GM19035 (cell line): ENCODE measurements around the gene LRRC70.

Experiments
- ATAC-seq: cut with Tn5 transposase; IDR thresholded peaks from one replicate; pipeline ENCODE4 v1.9.1; 2021; ENCODE audit not compliant: unreplicated experiment

The LRRC70 gene

GRCh38 chr5:62572918-62573514, 5.6 kb upstream of the LRRC70 start:
- ATAC-seq = no peak

- ATAC-seq = no peak
These were observed 4.0 kb upstream of the LRRC70 start for GRCh38 chr5:62574599-62574998.

- ATAC-seq = no peak
These were observed 3.6 kb upstream of the LRRC70 start for GRCh38 chr5:62575066-62575465.

GRCh38 chr5:62575489-62575888, 3.1 kb upstream of the LRRC70 start:
- no peak for ATAC-seq

- ATAC-seq = no peak
These were observed 1.9 kb upstream of the LRRC70 start for GRCh38 chr5:62576570-62577170.

DNA sequence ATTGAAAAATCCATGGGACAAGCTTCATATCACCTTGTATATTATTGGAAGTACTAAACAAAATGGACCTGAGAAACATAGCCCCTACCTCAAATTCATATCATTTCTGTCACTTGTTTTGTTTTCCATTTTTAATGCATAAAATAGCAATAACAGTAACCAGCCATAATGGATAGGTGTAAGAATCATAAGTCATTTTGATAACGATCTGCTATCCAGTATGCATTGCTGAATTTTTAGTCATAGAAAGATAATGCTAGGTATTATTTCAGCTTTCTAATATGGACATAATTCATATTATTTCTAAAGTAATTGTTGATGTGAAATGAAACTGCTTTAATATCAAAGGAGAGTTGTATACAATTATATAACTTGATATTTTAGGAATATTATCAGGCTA, 1.1 kb upstream of the LRRC70 start:
- ATAC-seq = no peak

GRCh38 chr5:62579761-62580160, 1.1 kb downstream of the LRRC70 start:
- ATAC-seq = no peak

GRCh38 chr5:62581836-62582597, 3.4 kb downstream of the LRRC70 start:
- ATAC-seq = no peak

GRCh38 chr5:62584391-62584790, 5.8 kb downstream of the LRRC70 start:
- no peak for ATAC-seq

DNA sequence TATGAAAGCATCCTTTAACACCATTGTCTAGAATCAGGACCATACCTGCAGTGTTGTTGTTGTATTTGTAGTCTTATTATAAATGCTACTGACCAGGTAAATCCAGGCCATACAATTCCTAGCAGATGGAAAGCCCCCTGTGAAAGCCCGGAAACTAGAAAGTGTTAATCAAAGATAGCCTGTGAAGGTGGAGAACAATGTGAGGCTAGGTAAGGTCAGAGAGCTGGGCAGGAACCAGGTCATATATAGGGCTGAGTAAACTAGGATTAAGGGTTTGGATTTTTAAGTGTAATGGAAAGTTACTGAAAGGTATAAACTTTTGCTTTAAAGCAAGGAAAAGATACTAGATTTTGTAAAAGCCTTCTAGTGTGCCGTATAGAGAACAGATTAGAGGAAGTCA, 6.7 kb downstream of the LRRC70 start:
- ATAC-seq = no peak

- no peak for ATAC-seq
These were observed 7.1 kb downstream of the LRRC70 start for GRCh38 chr5:62585751-62586150.

DNA sequence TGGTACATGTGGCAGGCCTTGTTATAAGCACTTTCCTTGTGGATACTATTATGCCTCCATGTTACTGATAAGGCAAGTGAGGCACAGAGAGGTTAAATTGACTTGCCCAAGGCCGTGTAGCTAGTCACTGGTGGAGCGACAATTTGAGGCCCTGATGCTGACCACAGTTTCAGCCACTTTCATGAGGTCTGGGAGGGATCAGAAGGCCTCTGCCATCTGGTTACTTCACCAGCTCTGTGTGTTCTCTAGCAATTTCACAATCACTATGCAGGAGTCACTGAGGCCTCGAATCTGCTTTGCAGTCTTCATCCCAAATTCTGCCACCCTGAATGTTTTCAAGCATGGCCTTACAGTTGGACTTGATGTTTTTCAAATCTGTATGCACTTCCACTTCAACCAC, 9.1 kb downstream of the LRRC70 start:
- no peak for ATAC-seq

DNA sequence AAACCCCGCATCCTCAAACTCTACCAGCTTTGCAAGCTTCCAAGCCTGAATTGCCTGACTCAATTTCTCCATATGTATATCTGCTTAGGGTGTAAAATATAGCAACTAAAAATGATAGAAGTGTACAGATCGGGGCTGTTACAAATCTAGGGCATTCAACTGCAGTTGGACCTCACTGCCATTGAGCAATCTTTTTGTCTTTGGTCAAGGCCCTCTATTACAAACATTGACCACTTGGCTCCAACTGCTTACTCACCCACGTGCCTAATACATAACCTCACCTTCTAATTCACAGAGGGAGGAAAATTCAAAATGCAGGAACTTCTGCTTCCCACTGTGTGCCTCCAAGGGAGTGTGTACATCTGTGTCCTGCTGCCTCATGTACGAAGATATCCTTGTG, 10.0 kb downstream of the LRRC70 start:
- ATAC-seq = no peak

DNA sequence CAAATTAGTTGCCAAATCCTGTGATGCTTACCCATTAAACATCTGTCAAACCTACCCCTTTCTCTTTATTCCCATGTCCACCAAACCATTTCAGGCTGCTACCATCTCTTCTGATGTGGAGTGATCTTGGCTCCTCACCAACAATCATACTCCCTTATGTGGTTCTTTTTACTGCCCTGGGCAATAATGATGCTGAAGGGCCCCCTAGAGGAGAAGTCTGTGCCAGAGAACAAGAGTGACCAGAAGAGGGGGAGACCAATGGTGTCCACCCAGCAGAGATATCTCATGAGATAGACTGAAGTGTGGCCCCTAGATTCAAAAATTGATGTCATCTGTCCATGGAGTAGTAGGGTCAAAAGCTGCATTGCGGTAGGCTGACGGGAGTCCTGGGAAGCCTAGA, 10.9 kb downstream of the LRRC70 start:
- ATAC-seq = no peak

GRCh38 chr5:62590387-62590786, 11.8 kb downstream of the LRRC70 start:
- ATAC-seq = no peak

DNA sequence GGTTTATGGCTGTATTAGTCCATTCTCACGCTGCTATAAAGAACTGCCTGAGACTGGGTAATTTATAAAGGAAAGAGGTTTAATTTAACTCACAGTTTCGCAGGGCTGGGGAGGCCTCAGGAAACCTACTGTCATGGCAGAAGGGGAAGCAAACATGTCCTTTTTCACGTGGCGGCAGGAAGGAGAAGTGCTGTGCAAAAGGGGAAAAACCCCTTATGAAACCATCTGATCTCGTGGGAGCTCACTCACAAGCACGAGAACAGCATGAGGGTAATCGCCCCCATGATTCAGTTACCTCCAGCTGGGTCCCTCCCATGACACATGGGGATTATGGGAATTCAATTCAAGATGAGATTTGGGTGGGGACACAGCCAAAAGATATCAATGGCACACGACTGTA, 13.9 kb downstream of the LRRC70 start:
- no peak for ATAC-seq

DNA sequence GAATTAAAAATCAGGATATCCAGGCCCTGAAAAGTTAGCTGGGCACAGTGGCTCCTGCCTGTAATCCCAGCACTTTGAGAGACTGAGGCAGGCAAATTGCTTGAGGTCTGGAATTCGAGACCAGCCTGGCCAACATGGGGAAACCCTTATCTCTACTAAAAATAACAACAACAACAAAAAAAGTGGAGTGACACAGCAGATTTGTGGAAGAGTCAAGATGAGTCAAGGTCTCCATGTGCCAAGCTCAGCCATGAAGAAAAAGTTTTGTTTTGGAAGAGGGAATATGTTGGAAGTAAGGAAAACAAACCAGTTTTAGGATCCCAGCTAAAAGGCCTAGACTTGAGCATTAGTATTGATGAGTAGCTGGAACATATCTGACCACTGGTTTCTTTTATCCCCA, 14.7 kb downstream of the LRRC70 start:
- no peak for ATAC-seq

DNA sequence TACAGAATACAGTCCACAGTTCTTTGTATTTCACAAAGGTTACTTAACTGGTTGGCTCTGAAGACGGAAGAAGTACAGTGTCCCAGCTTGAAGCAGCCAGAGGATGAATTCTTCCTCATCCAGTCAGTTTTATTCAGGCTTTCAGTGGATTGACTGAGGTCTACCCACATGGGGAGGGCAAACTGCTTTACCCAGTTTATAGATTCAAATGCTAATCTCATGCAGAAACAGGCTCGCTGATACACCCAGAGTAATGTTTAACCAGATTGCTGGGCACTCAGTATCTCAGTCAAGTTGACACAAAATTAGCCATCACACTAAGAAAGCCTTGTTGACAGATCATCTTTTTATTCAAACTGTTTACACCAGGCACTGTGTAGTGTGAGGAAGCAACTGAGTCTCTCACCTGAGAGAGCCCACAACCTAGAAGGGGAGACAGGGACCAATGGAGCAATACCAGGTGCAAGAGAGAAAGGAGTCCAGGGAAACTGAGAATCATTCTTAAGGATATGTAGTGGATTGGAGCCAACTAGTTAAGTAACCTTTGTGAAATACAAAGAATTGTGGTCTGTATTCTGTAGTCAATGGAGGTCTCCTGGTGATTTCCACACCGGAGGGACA, 15.9 kb downstream of the LRRC70 start:
- no peak for ATAC-seq

- no peak for ATAC-seq
These were observed 17.5 kb downstream of the LRRC70 start for GRCh38 chr5:62596096-62596495.

GRCh38 chr5:62596691-62597090, 18.1 kb downstream of the LRRC70 start:
- no peak for ATAC-seq

DNA sequence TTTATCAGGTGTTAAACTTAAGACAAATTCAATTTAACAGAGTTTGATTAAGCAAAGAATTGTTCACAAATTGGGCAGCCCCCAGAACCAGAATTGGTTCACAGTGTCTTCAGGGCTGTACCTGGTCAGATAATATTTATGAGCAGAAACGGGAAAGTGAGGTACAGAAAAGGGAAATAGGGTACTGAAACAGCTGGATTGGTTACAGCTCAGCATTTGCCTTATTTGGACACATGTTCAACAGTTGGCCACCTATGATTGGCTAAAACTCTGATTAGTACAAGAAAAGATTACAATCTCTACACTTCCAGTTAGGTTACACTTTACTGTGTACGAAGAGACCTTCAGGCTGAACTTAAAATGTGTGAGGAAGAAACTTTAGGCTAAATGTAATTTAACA, 18.7 kb downstream of the LRRC70 start:
- ATAC-seq = no peak
